ENCODE results near the gene SCRT2. TPM values are rescaled to one million over a fixed set of nuclear protein-coding genes. Genes with fewer than 3 reads are reported as not detected.
A peak's percentile ranks its signal among the peaks of the same experiment; 100 is the strongest.

SCRT2 gene
- total and polyA plus RNA-seq, 9 of the 15 experiments (the other 6 are each of a cell fraction or from before 2014, with no cell fraction given) = 0.04 to 0.75 (median 0.13) TPM; not detected in 2

DNA sequence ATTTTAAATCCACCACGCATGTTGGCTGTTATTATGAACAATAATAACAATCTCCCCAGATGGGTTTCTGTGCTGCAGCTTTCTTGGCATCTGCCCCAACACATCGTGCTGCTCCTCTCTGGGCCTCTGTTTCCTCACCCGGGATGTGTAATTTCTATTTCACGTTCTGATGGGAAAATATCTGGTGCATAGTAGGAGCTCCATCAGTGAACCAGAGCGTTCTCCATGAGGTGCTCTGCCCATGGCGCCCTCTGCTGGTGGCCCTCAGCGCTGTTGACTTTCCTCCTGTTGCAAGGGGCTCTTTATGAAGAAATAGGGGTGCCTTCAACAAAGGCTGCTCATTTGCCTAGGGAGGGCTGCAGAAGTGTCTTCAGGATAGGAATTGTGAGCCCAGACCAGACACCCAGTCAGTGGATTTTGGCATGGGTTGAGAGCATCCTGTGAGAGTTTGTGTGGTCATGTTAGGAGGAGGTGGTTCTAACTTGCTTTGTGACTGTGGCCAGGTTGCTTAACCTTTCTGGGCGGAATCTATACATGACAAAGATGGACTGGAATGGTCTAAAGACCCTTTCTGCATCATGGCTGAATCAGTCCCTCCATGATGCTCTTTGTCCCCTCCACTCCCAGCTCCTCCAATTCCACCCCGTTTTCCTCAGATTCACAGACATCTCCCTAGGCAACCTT is 8.1 kb downstream of the SCRT2 start (continued):
- TF ChIP-seq NFRKB (IDR thresholded peaks at IDR 0.05; ENCODE audit: low read depth) (no peak), RUNX1 (IDR thresholded peaks at IDR 0.05; ENCODE audit: low read depth) (no peak), CXXC5 (CRISPR knock-in tag; IDR thresholded peaks at IDR 0.05) (peak; percentile 17; the same call in 1 of the 2 replicates), FOXO4 (CRISPR knock-in tag; IDR thresholded peaks at IDR 0.05) (no peak), SMAD2 (IDR thresholded peaks at IDR 0.05; ENCODE audit: low read depth, low read length) (no peak), E2F6 (IDR thresholded peaks at IDR 0.05; ENCODE audit: borderline replicate concordance in 1 of 2, extremely low read depth in 1 of 2, insufficient read depth in 1 of 2, insufficient read length in 1 of 2, low read depth in 1 of 2, low read length in 1 of 2, poor library complexity in 1 of 2, severe bottlenecking in 1 of 2) (no peak), TRIM28 (IDR thresholded peaks at IDR 0.05) (no peak), MBD2 (IDR thresholded peaks at IDR 0.05; ENCODE audit: borderline replicate concordance, low read depth) (no peak), RAD51 (IDR thresholded peaks at IDR 0.05; ENCODE audit: borderline replicate concordance, low read depth) (no peak), ZC3H11A (IDR thresholded peaks at IDR 0.05; ENCODE audit: low read depth, low read length) (no peak), CBFB (CRISPR knock-in tag; IDR thresholded peaks at IDR 0.05) (no peak), HBP1 (CRISPR knock-in tag; IDR thresholded peaks at IDR 0.05) (no peak), ZFX (CRISPR knock-in tag; IDR thresholded peaks at IDR 0.05) (no peak), RERE (CRISPR knock-in tag; IDR thresholded peaks at IDR 0.05; ENCODE audit: borderline replicate concordance) (no peak), MAZ (CRISPR knock-in tag; conservative IDR thresholded peaks at IDR 0.05 in 1 of 2, IDR thresholded peaks at IDR 0.05 in 1 of 2) (0 out of 4 replicates have a peak, but pooled peaks of 1 of the 2 experiments have one; percentile 20)
- TF ChIP-seq, protein P1, sequence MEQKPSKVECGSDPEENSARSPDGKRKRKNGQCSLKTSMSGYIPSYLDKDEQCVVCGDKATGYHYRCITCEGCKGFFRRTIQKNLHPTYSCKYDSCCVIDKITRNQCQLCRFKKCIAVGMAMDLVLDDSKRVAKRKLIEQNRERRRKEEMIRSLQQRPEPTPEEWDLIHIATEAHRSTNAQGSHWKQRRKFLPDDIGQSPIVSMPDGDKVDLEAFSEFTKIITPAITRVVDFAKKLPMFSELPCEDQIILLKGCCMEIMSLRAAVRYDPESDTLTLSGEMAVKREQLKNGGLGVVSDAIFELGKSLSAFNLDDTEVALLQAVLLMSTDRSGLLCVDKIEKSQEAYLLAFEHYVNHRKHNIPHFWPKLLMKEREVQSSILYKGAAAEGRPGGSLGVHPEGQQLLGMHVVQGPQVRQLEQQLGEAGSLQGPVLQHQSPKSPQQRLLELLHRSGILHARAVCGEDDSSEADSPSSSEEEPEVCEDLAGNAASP (IDR thresholded peaks at IDR 0.05) = no peak

Data from K562 (cell line).